ENCODE results near the gene METTL4.

The METTL4 gene

DNA sequence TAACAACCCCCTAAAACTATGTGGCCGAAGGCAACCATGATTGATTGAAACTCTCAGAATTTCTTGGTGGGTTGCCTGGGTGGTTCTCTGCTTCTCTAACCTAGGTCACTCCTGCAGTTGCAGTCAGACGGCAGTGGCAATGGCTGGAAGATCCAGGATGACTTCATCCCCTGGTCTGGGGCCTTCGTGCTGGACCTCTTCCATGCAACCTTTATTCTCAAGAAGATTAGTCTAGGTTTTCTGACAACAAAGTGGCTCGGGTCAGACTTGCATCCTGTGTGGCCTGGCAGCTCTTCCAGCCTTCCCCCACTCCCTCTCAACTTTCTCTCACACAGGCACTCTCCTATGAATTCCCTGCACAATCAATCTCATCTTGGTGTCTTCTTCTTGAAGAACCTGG is 76.4 kb downstream of the METTL4 start:
- no peak for DNase-seq
- TF ChIP-seq POLR2A (IDR thresholded peaks at IDR 0.05; ENCODE audit: low read length) (no peak), GATA1 (IDR thresholded peaks at IDR 0.05; ENCODE audit: low read depth, low read length) (no peak)
